ENCODE data around the gene SPATA1. TPM values are rescaled to one million over a fixed set of nuclear protein-coding genes. Genes with fewer than 3 reads are reported as not detected.

The SPATA1 gene
- polyA plus RNA-seq, 1 donor from 2014 or later = 0.17 TPM

DNA sequence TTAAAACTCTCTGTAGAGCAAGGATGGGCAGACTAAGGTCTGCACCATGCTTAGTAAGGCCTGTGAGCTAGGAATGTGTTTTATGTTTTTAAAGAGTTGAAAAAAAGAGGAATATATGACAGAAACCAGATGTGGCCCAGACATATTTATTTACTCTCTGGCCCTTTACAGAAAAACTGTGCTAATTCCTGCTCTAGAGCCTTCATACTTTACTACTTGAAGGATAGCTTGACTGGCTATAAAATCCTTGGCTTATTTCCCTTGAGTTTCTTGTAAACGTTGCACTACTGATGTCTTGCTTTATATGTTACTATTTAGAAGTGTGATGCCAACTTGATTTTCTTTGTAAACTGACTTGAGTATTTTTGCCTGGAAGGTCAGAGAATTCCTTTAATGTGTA lies 34.6 kb downstream of the SPATA1 start:
- no peaks in the 10 kb centered on the region for H4K20me1 ChIP-seq (ENCODE audit: insufficient read depth)
- H3F3A ChIP-seq (ENCODE audit: insufficient read depth, low read length, poor library complexity, severe bottlenecking) = no peaks in the 10 kb centered on the region
- H3K4me3 ChIP-seq (ENCODE audit: low read length) = no peak overlapping the region
- no peak overlapping the region for H2AFZ ChIP-seq (ENCODE audit: low read depth, low read length)
- H3K27me3 ChIP-seq (ENCODE audit: insufficient read depth, low read depth, low read length) = no peaks in the 10 kb centered on the region
- no peaks in the 10 kb centered on the region for H3K79me2 ChIP-seq (replicated peaks; ENCODE audit: insufficient read depth, low read length)
- no peak overlapping the region for H3K9ac ChIP-seq (ENCODE audit: low read length)
- H3K4me2 ChIP-seq (ENCODE audit: low read length) = no peak overlapping the region
- no peak overlapping the region for H3K27ac ChIP-seq (ENCODE audit: low read length)
- no peaks in the 10 kb centered on the region for H3K36me3 ChIP-seq (ENCODE audit: insufficient read depth, low read length)
- H3K9me2 ChIP-seq (ENCODE audit: insufficient read depth, low read length) = no peaks in the 10 kb centered on the region
- TF ChIP-seq EZH2 (IDR thresholded peaks at IDR 0.05; ENCODE audit: borderline replicate concordance, insufficient read depth, low read length, poor library complexity, severe bottlenecking) = no peak
- no peak for TF ChIP-seq RAD21 (conservative IDR thresholded peaks at IDR 0.05)
- no peak for TF ChIP-seq TAF1 (IDR thresholded peaks at IDR 0.05; ENCODE audit: low read depth)
- TF ChIP-seq EP300 (conservative IDR thresholded peaks at IDR 0.05; ENCODE audit: poor library complexity, severe bottlenecking) = no peak
- TF ChIP-seq CTCF (IDR thresholded peaks at IDR 0.05; ENCODE audit: poor library complexity, severe bottlenecking) = no peak
- TF ChIP-seq, protein P1, sequence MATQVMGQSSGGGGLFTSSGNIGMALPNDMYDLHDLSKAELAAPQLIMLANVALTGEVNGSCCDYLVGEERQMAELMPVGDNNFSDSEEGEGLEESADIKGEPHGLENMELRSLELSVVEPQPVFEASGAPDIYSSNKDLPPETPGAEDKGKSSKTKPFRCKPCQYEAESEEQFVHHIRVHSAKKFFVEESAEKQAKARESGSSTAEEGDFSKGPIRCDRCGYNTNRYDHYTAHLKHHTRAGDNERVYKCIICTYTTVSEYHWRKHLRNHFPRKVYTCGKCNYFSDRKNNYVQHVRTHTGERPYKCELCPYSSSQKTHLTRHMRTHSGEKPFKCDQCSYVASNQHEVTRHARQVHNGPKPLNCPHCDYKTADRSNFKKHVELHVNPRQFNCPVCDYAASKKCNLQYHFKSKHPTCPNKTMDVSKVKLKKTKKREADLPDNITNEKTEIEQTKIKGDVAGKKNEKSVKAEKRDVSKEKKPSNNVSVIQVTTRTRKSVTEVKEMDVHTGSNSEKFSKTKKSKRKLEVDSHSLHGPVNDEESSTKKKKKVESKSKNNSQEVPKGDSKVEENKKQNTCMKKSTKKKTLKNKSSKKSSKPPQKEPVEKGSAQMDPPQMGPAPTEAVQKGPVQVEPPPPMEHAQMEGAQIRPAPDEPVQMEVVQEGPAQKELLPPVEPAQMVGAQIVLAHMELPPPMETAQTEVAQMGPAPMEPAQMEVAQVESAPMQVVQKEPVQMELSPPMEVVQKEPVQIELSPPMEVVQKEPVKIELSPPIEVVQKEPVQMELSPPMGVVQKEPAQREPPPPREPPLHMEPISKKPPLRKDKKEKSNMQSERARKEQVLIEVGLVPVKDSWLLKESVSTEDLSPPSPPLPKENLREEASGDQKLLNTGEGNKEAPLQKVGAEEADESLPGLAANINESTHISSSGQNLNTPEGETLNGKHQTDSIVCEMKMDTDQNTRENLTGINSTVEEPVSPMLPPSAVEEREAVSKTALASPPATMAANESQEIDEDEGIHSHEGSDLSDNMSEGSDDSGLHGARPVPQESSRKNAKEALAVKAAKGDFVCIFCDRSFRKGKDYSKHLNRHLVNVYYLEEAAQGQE (IDR thresholded peaks at IDR 0.05; ENCODE audit: borderline replicate concordance) = no peak
- no peak for TF ChIP-seq MXI1 (conservative IDR thresholded peaks at IDR 0.05; ENCODE audit: poor library complexity, severe bottlenecking)
- TF ChIP-seq POLR2AphosphoS5 (IDR thresholded peaks at IDR 0.05) = no peak
- no peak for TF ChIP-seq SMC3 (conservative IDR thresholded peaks at IDR 0.05; ENCODE audit: poor library complexity)
- no peaks in the 10 kb centered on the region for H3K9me3 ChIP-seq (ENCODE audit: low read length)

DNA sequence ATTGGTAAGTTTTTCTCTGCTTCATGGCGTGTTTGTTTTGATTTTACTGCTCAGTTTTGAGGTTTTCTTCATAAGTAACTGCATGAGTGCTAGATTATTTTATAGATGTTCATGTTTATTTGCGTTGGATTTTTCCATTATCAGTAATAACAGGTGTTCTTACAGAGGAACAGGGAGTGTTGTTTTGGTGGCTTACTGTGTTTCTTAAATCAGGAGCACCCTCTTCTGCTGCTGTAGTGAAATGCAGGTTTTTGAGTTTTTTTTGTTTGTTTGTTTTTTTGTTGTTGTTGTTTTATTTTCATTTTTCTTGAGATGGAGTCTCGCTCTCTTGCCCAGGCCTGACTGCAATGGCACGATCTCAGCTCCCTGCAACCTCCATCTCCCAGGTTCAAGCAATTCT lies 35.5 kb downstream of the SPATA1 start:
- H3K36me3 ChIP-seq (ENCODE audit: insufficient read depth, low read length) = no peaks in the 10 kb centered on the region
- no peaks in the 10 kb centered on the region for H3K27me3 ChIP-seq (ENCODE audit: insufficient read depth, low read depth, low read length)
- no peak overlapping the region for H2AFZ ChIP-seq (ENCODE audit: low read depth, low read length)
- no peak overlapping the region for H3K4me2 ChIP-seq (ENCODE audit: low read length)
- H3K9me2 ChIP-seq (ENCODE audit: insufficient read depth, low read length) = no peaks in the 10 kb centered on the region
- TF ChIP-seq EP300 (conservative IDR thresholded peaks at IDR 0.05; ENCODE audit: poor library complexity, severe bottlenecking) = no peak
- TF ChIP-seq EZH2 (IDR thresholded peaks at IDR 0.05; ENCODE audit: borderline replicate concordance, insufficient read depth, low read length, poor library complexity, severe bottlenecking) = no peak
- TF ChIP-seq MXI1 (conservative IDR thresholded peaks at IDR 0.05; ENCODE audit: poor library complexity, severe bottlenecking) = no peak
- TF ChIP-seq, protein P1 (IDR thresholded peaks at IDR 0.05; ENCODE audit: borderline replicate concordance) = no peak
- no peak for TF ChIP-seq RAD21 (conservative IDR thresholded peaks at IDR 0.05)
- TF ChIP-seq TAF1 (IDR thresholded peaks at IDR 0.05; ENCODE audit: low read depth) = no peak
- TF ChIP-seq CTCF (IDR thresholded peaks at IDR 0.05; ENCODE audit: poor library complexity, severe bottlenecking) = no peak
- TF ChIP-seq SMC3 (conservative IDR thresholded peaks at IDR 0.05; ENCODE audit: poor library complexity) = no peak
- no peak overlapping the region for H3K27ac ChIP-seq (ENCODE audit: low read length)
- no peak overlapping the region for H3K9ac ChIP-seq (ENCODE audit: low read length)
- no peaks in the 10 kb centered on the region for H3K79me2 ChIP-seq (replicated peaks; ENCODE audit: insufficient read depth, low read length)
- H3F3A ChIP-seq (ENCODE audit: insufficient read depth, low read length, poor library complexity, severe bottlenecking) = no peaks in the 10 kb centered on the region
- no peak overlapping the region for H3K4me3 ChIP-seq (ENCODE audit: low read length)
- no peaks in the 10 kb centered on the region for H3K9me3 ChIP-seq (ENCODE audit: low read length)
- no peaks in the 10 kb centered on the region for H4K20me1 ChIP-seq (ENCODE audit: insufficient read depth)

All from neural cell (in vitro differentiated cells).